Measurements from ENCODE around the gene FGD1.

DNA sequence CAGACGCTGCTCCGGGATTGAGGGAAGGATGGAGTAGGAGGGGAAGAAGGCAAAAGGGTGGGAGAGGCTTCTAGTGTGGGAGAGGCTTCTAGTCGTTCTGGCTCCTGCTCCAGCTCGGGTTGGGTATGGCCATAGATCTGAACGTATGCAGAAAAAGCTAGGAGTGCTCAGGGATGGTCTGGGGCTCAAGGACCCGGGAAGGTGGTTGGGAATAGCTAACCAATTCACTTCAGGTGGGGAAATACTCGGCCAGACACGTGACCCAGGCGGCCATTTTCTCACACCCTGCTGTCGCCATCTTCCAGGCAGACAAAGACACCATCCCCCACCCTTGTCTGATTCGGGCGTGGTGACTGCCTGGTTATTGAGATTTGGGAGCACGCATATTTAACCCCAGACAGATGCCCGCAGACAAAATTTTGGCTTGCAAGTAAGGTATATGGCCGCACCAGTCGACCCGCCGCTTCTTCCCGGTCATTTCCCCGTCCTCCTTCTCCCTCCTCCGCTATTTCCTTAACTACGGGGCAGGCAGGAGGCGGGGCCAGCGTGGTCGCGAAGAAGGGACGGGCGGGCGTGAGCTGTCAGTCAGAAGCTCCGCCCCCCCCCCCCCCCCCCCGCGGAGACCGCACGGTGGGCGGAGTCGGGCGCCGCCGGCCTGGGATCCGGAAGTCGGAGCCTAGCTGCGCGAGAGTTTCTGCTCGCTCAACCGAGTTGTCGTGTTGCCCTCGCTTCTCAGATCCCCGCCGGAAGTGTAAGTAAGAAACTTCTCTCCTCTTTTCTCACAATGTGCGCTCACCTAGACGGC, 33.7 kb upstream of the FGD1 start, which contains the start of gene GNL3L:
- peak; percentile 83; the same call in 1 of the 2 replicates for TF ChIP-seq TAF1 (IDR thresholded peaks at IDR 0.05; ENCODE audit: low read depth, low read length)
- TF ChIP-seq POLR2A (IDR thresholded peaks at IDR 0.05; ENCODE audit: low read depth, low read length): no peak; the same call in none of the 2 replicates
- TF ChIP-seq POLR2AphosphoS5 (IDR thresholded peaks at IDR 0.05; ENCODE audit: low read depth, low read length): peak; percentile 79; the same call in 1 of the 2 replicates
- no peak for TF ChIP-seq SPI1 (IDR thresholded peaks at IDR 0.05; ENCODE audit: low read depth, low read length)
- no peak for TF ChIP-seq POU2F2 (IDR thresholded peaks at IDR 0.05; ENCODE audit: low read depth, low read length)

All from GM12891 (cell line).